Activated T-cell treated with anti-CD3 and anti-CD28 coated beads, Interleukin-2, amount 50 U/mL, for 1 hour (primary cell): ENCODE measurements around the gene MEPCE.
"Not testable (repeated sequence)": the region's sequence is repeated elsewhere in the genome, so short reads cannot be mapped to it uniquely, and the experiment has no call there.

Experiments
- DNase-seq: peaks from one replicate; pipeline ENCODE4 v3.0.0-alpha.2; 2020

MEPCE gene

GRCh38 chr7:100429637-100430492 lies at the start of gene MEPCE:
TSS of gene MEPCE (plus strand) at chr7:100429831. CDS start at chr7:100430019, 188 bp downstream.
- peak; percentile 98 for DNase-seq

- DNase-seq: no peak
Measured at GRCh38 chr7:100380196-100380595, 49.4 kb upstream of the MEPCE start.

GRCh38 chr7:100381531-100382233 lies 47.9 kb upstream of the MEPCE start:
- not testable (repeated sequence) for DNase-seq

- DNase-seq: not testable (repeated sequence)
Measured at GRCh38 chr7:100382234-100382853, 47.3 kb upstream of the MEPCE start.

GRCh38 chr7:100384628-100385294 lies 44.9 kb upstream of the MEPCE start:
- DNase-seq: no peak

- no peak for DNase-seq
Measured at GRCh38 chr7:100386940-100387339, 42.7 kb upstream of the MEPCE start.

- DNase-seq: no peak
Measured at GRCh38 chr7:100387695-100388094, 41.9 kb upstream of the MEPCE start.

- DNase-seq: no peak
Measured at GRCh38 chr7:100389437-100390088, 40.1 kb upstream of the MEPCE start.

- DNase-seq: no peak
Measured at GRCh38 chr7:100390286-100391009, 39.2 kb upstream of the MEPCE start.

GRCh38 chr7:100393233-100393905 lies 36.3 kb upstream of the MEPCE start:
- DNase-seq: no peak

- DNase-seq: no peak
Measured at GRCh38 chr7:100394077-100394476, 35.6 kb upstream of the MEPCE start.

- no peak for DNase-seq
Measured at GRCh38 chr7:100396421-100396982, 33.1 kb upstream of the MEPCE start.

- no peak for DNase-seq
Measured at GRCh38 chr7:100397315-100398081, 32.1 kb upstream of the MEPCE start.

GRCh38 chr7:100398239-100398638 lies 31.4 kb upstream of the MEPCE start:
- DNase-seq: no peak

GRCh38 chr7:100400041-100400440 lies 29.6 kb upstream of the MEPCE start:
- DNase-seq: no peak

- DNase-seq: no peak
Measured at GRCh38 chr7:100400656-100401055, 29.0 kb upstream of the MEPCE start.

- no peak for DNase-seq
Measured at GRCh38 chr7:100401811-100402210, 27.8 kb upstream of the MEPCE start.

GRCh38 chr7:100402241-100402640 lies 27.4 kb upstream of the MEPCE start:
- DNase-seq: no peak

GRCh38 chr7:100406767-100407166 lies 22.9 kb upstream of the MEPCE start:
- DNase-seq: no peak
